Stimulated activated memory B cell treated with anti-CD40 and anti-IgM and Interleukin-4, amounts not matched to agents 10 μg/mL and 1 μg/mL and 100 μg/mL, for 72 hours (primary cell): ENCODE results near the gene MMAA.
A peak's percentile ranks its signal among the peaks of the same experiment; 100 is the strongest.
"Not testable (repeated sequence)": the region's sequence is repeated elsewhere in the genome, so short reads cannot be mapped to it uniquely, and the experiment has no call there.

Source experiments
- ATAC-seq: fragments of 150-1000 bp; cut with Tn5 transposase; 2 replicates; pipeline ENCODE4 v1.10.0; 2021
- H3K27ac Mint-ChIP-seq: one replicate; pipeline ENCODE4 v1.8.0; 2022; ENCODE audit warnings: mild to moderate bottlenecking, mixed read lengths
- H3K27me3 Mint-ChIP-seq: one replicate; pipeline ENCODE4 v1.8.0; 2022; ENCODE audit warnings: mixed read lengths
- H3K36me3 Mint-ChIP-seq: one replicate; pipeline ENCODE4 v1.8.0; 2022; ENCODE audit warnings: mixed read lengths
- H3K4me1 Mint-ChIP-seq: one replicate; pipeline ENCODE4 v1.8.0; 2022; ENCODE audit warnings: mixed read lengths
- H3K4me3 Mint-ChIP-seq: one replicate; pipeline ENCODE4 v1.8.0; 2022; ENCODE audit warnings: mild to moderate bottlenecking, moderate library complexity, mixed read lengths
- H3K9me3 Mint-ChIP-seq: one replicate; pipeline ENCODE4 v1.8.0; 2022; ENCODE audit warnings: mixed read lengths

Gene MMAA

GRCh38 chr4:145679520-145679919 is 60.3 kb downstream of the MMAA start:
- no peaks in the 10 kb centered on the region for H3K36me3 Mint-ChIP-seq
- no peak overlapping the region for H3K4me3 Mint-ChIP-seq
- no peaks in the 10 kb centered on the region for H3K4me1 Mint-ChIP-seq
- ATAC-seq, result no peak
- H3K9me3 Mint-ChIP-seq, result peaks cover 10% of the 10 kb centered on the region
- H3K27me3 Mint-ChIP-seq, result peaks cover 38% of the 10 kb centered on the region
- H3K27ac Mint-ChIP-seq, result no peak overlapping the region

- Mint-ChIP-seq H3K27me3 (peaks cover 43% of the 10 kb centered on the region), H3K27ac (no peak within 1 kb of the TSS), H3K9me3 (peaks cover 10% of the 10 kb centered on the region), H3K36me3 (no peaks in the 10 kb centered on the region), H3K4me3 (no peak within 1 kb of the TSS), H3K4me1 (no peaks in the 10 kb centered on the region)
- ATAC-seq, result no peak
These were observed 60.8 kb downstream of the MMAA start, which contains the start of gene C4orf51 for GRCh38 chr4:145679991-145680455. Gene C4orf51 (plus strand): TSS chr4:145680146. CDS start chr4:145680204, 58 bp downstream.

- Mint-ChIP-seq H3K4me3 (no peak overlapping the region), H3K27ac (no peak overlapping the region), H3K36me3 (no peaks in the 10 kb centered on the region), H3K4me1 (no peaks in the 10 kb centered on the region), H3K27me3 (peaks cover 50% of the 10 kb centered on the region), H3K9me3 (peaks cover 10% of the 10 kb centered on the region)
- no peak for ATAC-seq
These were observed 61.7 kb downstream of the MMAA start for GRCh38 chr4:145680902-145681301.

GRCh38 chr4:145681518-145681917 is 62.3 kb downstream of the MMAA start:
- Mint-ChIP-seq H3K27ac (no peak overlapping the region), H3K9me3 (peaks cover 10% of the 10 kb centered on the region), H3K27me3 (peaks cover 50% of the 10 kb centered on the region), H3K4me1 (no peaks in the 10 kb centered on the region), H3K4me3 (no peak overlapping the region), H3K36me3 (no peaks in the 10 kb centered on the region)
- ATAC-seq, result no peak

- Mint-ChIP-seq H3K27me3 (peaks cover 50% of the 10 kb centered on the region), H3K36me3 (no peaks in the 10 kb centered on the region), H3K9me3 (peaks cover 10% of the 10 kb centered on the region), H3K4me3 (no peak overlapping the region), H3K4me1 (no peaks in the 10 kb centered on the region), H3K27ac (no peak overlapping the region)
- ATAC-seq, result no peak
These were observed 62.8 kb downstream of the MMAA start for GRCh38 chr4:145681956-145682355.

GRCh38 chr4:145686991-145687390 is 67.8 kb downstream of the MMAA start:
- Mint-ChIP-seq H3K4me3 (no peak overlapping the region), H3K27ac (no peak overlapping the region), H3K36me3 (no peaks in the 10 kb centered on the region), H3K9me3 (peaks cover 10% of the 10 kb centered on the region), H3K4me1 (no peaks in the 10 kb centered on the region), H3K27me3 (peaks cover 30% of the 10 kb centered on the region)
- ATAC-seq, result no peak

- peaks cover 10% of the 10 kb centered on the region for H3K9me3 Mint-ChIP-seq
- no peak overlapping the region for H3K27ac Mint-ChIP-seq
- H3K4me1 Mint-ChIP-seq, result no peaks in the 10 kb centered on the region
These were observed 71.4 kb downstream of the MMAA start for GRCh38 chr4:145690610-145691009.

GRCh38 chr4:145691416-145691815 is 72.2 kb downstream of the MMAA start:
- peaks cover 10% of the 10 kb centered on the region for H3K9me3 Mint-ChIP-seq
- H3K27me3 Mint-ChIP-seq, ATAC-seq, H3K36me3 Mint-ChIP-seq, H3K27ac Mint-ChIP-seq, H3K4me1 Mint-ChIP-seq, H3K4me3 Mint-ChIP-seq: not testable (repeated sequence)

More at GRCh38 chr4:145690610-145691009, 71.4 kb downstream of the MMAA start:
- no peaks in the 10 kb centered on the region for H3K36me3 Mint-ChIP-seq
- no peak for ATAC-seq
- H3K27me3 Mint-ChIP-seq, result peaks cover under 1% of the 10 kb centered on the region
- H3K4me3 Mint-ChIP-seq, result no peak overlapping the region

- no peak for ATAC-seq
- peaks cover 3% of the 10 kb centered on the region for H3K9me3 Mint-ChIP-seq
- H3K27me3 Mint-ChIP-seq, result peaks cover 10% of the 10 kb centered on the region
These were observed 75.7 kb downstream of the MMAA start for GRCh38 chr4:145694929-145695328.

GRCh38 chr4:145697332-145697731 is 78.1 kb downstream of the MMAA start:
- H3K9me3 Mint-ChIP-seq, result no peaks in the 10 kb centered on the region
- peak; percentile 47 for ATAC-seq
- H3K36me3 Mint-ChIP-seq, result no peaks in the 10 kb centered on the region
- no peak overlapping the region for H3K27ac Mint-ChIP-seq
- H3K27me3 Mint-ChIP-seq, result peaks cover 28% of the 10 kb centered on the region
- H3K4me1 Mint-ChIP-seq, result no peaks in the 10 kb centered on the region
- no peak overlapping the region for H3K4me3 Mint-ChIP-seq

More at GRCh38 chr4:145694929-145695328, 75.7 kb downstream of the MMAA start:
- H3K36me3 Mint-ChIP-seq, result no peaks in the 10 kb centered on the region
- no peaks in the 10 kb centered on the region for H3K4me1 Mint-ChIP-seq
- H3K4me3 Mint-ChIP-seq, result no peak overlapping the region
- no peak overlapping the region for H3K27ac Mint-ChIP-seq

- no peaks in the 10 kb centered on the region for H3K36me3 Mint-ChIP-seq
- no peak for ATAC-seq
- peaks cover 28% of the 10 kb centered on the region for H3K27me3 Mint-ChIP-seq
- H3K4me1 Mint-ChIP-seq, result no peaks in the 10 kb centered on the region
- H3K27ac Mint-ChIP-seq, result no peak overlapping the region
- H3K9me3 Mint-ChIP-seq, result no peaks in the 10 kb centered on the region
- H3K4me3 Mint-ChIP-seq, result no peak overlapping the region
These were observed 79.3 kb downstream of the MMAA start for GRCh38 chr4:145698507-145698906.

GRCh38 chr4:145703850-145704497 is 84.8 kb downstream of the MMAA start:
- Mint-ChIP-seq H3K27me3 (peaks cover 35% of the 10 kb centered on the region), H3K36me3 (no peaks in the 10 kb centered on the region), H3K4me3 (no peak overlapping the region), H3K9me3 (peaks cover 3% of the 10 kb centered on the region), H3K4me1 (no peaks in the 10 kb centered on the region), H3K27ac (no peak overlapping the region)
- ATAC-seq, result no peak

GRCh38 chr4:145709336-145709735 is 90.2 kb downstream of the MMAA start:
- ATAC-seq, result no peak
- peaks cover 15% of the 10 kb centered on the region for H3K27me3 Mint-ChIP-seq

More at GRCh38 chr4:145709336-145709735, 90.2 kb downstream of the MMAA start:
- Mint-ChIP-seq H3K4me3 (no peak overlapping the region), H3K4me1 (no peaks in the 10 kb centered on the region), H3K36me3 (peaks cover 6% of the 10 kb centered on the region), H3K9me3 (peaks cover 20% of the 10 kb centered on the region), H3K27ac (no peak overlapping the region)
